Camera-type eye (tissue), 1 donor: ENCODE measurements around the gene PFAS. TPM values are rescaled to one million over a fixed set of nuclear protein-coding genes. Genes with fewer than 3 reads are reported as not detected.

Source experiments
- total RNA-seq: library from RNA; depleted of rRNA; stranded (reverse); fragments of >200 nt; gene quantifications from one replicate; pipeline ENCODE4 v1.2.3, GENCODE V29; 2014

Gene PFAS
- total RNA-seq: 26.1 TPM

GRCh38 chr17:8248751-8249607 lies at the start of gene PFAS:
TSS of gene PFAS (plus strand) at chr17:8249289. CDS start at chr17:8253938, 4,649 bp downstream.

GRCh38 chr17:8209907-8210760 lies 39.0 kb upstream of the PFAS start, which contains the start of gene AURKB:
TSS of gene AURKB (minus strand) at chr17:8210575. CDS start at chr17:8210224, 351 bp downstream.

GRCh38 chr17:8288336-8289102 lies 39.4 kb downstream of the PFAS start, which contains the start of gene RANGRF:
TSS of gene RANGRF (plus strand) at chr17:8288670. CDS start at chr17:8288789, 119 bp downstream.

Other genes with a start within 250 kb of the PFAS start
- 26.8 TPM for gene GUCY2D, start 246.7 kb upstream of the PFAS start, total RNA-seq
- 0.27 TPM for gene ALOX15B, start 210.2 kb upstream of the PFAS start, total RNA-seq
- 0.99 TPM for gene ALOX12B, start 161.6 kb upstream of the PFAS start, total RNA-seq
- gene ALOXE3, start 130.8 kb upstream of the PFAS start, total RNA-seq: not detected
- gene HES7, start 125.2 kb upstream of the PFAS start, total RNA-seq: not detected
- 75.9 TPM for gene PER1, start 96.9 kb upstream of the PFAS start, total RNA-seq
- gene VAMP2, start 86.3 kb upstream of the PFAS start, total RNA-seq: 47.6 TPM
- 34.0 TPM for gene TMEM107, start 72.9 kb upstream of the PFAS start, total RNA-seq
- 8.2 TPM for gene BORCS6, start 59.1 kb upstream of the PFAS start, total RNA-seq
- gene AURKB, start 38.7 kb upstream of the PFAS start, total RNA-seq: 16.6 TPM
- gene CTC1, start 1.2 kb upstream of the PFAS start, total RNA-seq: 30.5 TPM
- 12.0 TPM for gene RANGRF, start 39.4 kb downstream of the PFAS start, total RNA-seq
- gene SLC25A35, start 46.1 kb downstream of the PFAS start, total RNA-seq: 1.0 TPM
- gene ARHGEF15, start 61.0 kb downstream of the PFAS start, total RNA-seq: 7.3 TPM
- gene ODF4, start 90.6 kb downstream of the PFAS start, total RNA-seq: not detected
- gene RPL26, start 133.9 kb downstream of the PFAS start, total RNA-seq: 2,784 TPM
- gene RNF222, start 148.5 kb downstream of the PFAS start, total RNA-seq: not detected
- gene NDEL1, start 186.6 kb downstream of the PFAS start, total RNA-seq: 60.3 TPM